Measurements from ENCODE around the gene CDYL.

The CDYL gene

DNA sequence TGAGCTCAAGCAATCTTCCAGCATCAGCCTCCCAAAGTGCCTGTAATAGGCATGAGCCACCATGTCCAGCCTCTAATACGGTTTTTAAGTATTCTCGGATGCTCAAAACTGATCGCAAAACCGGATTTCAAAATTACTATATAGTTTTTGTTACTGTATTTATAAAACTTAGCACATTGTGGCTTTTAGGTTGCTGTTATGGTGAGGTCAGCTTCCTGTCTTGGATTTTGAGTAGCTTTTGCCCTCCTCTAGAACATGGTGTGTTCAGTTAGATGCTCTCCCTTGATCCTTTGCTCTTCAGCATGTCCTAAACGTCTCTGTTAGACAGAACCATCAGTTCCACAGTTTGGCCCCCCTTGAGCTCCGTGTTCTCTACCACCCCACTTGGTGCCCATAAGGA lies 131.4 kb downstream of the CDYL start:
- no peak for DNase-seq (ENCODE audit: low read depth)

DNA sequence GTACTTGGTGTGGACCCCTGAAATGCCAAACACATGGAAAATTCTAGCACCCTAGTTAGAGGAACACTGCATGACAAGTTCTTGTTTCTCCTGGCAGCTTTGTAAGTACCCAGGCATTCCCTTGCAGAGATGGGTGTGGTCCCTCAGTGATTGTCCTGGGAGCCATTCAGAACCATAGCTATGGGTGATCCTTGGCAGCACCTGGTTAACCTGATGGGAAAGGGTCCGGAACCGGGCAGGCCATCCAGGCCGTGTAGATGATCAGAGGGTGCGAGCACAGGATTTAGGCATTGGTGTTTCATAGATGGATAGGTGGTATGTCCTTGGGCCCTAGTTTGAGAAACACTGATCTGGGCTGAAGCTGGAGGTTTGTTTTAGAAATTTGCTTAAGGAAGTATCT lies 131.9 kb downstream of the CDYL start:
- no peak for DNase-seq (ENCODE audit: low read depth)

DNA sequence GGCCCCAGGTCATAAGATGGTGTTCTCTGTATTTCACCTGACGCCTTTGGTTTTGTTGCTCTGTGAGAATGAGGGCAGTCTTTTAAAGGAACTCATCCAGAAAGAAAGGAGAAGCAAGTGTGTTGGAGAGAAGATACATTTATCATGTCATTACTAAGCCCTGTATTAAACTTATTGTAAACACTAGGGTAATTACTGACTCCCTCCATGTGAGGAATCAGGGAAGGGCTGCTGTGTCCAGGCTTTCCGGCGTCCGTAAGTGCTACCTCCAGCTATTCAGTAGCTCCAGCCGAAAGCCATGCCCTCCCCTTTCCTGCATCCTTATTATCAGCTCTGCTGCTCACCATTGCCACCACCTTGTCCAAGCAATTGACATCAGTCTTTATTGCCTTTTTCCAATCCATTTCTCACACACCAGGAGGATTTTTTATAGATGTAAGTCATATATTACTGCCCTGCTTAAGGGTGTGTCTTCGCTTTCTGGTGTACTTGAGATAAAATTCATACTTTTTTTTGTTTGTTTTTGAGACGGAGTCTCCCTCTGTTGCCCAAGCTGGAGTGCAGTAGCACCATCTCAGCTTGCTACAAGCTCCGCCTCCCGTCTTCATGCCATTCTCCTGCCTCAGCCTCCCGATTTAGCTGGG lies 133.0 kb downstream of the CDYL start:
- no peak for DNase-seq (ENCODE audit: low read depth)

DNA sequence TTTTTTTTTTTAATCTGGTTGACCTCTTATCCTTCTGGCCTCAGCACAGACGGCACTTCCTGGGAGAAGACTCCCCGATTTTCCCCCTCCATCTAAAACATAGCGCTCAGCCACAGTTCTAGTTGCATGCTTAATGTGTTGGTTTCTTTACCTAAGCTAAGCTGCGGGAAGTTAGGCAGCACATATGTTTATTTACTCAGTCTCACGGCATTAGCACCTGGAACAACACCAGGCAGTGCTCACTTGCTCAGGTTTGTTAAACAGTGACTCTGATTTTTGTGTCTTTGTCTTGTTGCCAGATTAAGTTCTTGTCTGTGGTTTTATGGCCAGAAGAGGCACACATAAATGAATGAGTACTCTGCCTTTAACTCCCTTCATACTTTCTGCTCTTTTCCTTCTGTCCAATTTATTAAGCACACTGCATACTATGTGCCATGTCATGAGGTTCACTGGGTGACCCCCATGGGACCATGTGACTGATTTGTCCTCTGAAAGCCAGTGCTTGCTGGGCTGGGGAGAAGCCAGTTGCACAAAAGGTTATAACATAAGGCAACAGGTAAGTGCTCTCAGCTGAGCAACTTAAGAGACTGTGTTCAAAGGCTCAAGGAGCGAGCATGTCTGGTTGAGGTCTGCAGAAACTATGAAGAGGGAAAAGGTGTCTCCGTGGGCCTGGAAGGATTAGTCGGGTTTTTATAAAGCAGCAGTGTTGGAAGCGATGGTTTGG lies 134.0 kb downstream of the CDYL start:
- DNase-seq (ENCODE audit: low read depth): no peak

DNA sequence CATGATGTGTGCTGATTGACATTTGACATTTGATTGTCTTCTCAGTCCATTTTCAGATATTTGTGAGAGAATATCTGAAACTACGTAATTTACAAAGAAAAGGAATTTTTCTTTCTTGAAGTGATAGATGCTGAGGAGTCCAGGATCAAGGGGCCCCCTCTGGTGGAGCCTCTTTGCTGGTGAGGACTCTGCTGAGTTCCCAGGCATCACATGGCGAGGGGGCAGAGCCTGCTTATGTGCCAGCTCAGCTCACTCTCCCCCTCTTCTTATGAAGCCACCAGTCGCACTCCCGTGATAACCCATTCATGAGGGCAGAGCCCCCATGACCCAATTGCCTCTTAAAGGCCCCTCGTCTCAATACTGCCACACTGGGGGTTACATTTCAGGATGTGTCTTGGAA lies 136.4 kb downstream of the CDYL start:
- DNase-seq (ENCODE audit: low read depth): no peak

DNA sequence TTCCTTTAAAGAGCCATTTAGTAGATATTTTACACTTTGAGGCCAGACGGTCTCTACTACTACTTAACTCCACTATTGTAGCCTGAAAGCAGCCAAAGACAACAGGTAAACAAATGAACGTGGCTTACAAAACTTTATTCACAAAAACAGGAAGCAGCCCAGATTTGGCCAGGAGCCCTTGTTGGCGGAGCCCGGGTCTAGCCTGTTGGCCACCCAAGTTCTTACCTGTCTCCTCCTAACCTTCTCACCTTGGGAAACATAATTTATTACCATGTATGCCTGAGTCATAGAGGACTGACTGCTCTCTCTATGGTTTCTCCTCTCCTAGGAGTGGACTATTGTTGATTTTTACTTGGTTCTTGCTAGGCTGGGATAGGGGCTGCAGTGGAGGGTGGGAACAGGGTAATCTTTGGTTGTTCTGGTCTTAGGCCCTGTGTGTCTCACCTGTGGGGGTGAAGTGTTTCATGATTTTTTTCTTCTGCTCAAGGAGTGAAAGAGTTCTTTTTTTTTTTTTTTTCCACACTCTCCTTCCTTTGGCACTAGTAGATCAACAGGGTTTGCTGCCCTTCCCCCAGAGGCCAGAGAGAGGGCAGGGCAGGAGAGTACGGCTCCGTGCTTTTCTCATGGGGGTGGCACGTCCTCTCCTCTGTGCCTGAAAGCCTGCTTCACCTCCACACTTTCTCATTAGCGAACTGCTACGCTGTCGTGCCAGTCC lies 137.7 kb downstream of the CDYL start:
- DNase-seq (ENCODE audit: low read depth): no peak

DNA sequence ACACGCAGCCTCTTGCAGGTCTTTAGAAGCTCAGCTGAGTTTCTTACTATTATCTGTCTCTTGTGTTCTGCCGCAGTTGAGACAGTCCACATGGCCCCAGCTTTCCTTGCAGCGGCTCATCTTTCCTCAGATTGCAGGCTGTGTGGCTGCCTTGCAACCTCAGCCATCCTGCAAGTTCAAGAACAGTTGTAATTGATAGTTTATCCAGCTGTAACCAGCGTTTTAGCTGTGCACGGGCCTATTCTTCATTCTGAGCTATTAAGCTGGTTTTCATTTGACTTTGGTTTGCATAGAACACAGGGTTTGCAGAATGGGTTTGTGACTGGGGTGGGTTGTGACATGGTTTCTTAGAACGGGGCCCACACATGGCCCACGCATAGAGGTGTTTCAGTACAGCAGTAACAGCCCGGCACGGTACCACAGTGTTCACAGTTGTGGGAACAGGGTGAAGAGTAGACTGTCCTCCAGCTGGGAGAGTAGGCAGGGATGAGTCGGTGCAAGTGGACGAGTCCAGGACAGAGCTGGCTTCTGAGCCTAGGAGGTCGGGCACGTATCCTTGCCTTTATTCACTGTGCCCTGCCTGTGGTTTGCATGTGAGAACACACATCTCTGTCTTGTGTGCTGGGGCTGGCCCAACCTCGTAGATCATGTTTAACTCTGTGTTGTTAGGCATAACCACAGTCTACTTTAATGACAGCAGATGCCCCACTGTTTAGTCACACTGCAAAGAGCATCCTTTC lies 138.4 kb downstream of the CDYL start:
- no peak for DNase-seq (ENCODE audit: low read depth)

DNA sequence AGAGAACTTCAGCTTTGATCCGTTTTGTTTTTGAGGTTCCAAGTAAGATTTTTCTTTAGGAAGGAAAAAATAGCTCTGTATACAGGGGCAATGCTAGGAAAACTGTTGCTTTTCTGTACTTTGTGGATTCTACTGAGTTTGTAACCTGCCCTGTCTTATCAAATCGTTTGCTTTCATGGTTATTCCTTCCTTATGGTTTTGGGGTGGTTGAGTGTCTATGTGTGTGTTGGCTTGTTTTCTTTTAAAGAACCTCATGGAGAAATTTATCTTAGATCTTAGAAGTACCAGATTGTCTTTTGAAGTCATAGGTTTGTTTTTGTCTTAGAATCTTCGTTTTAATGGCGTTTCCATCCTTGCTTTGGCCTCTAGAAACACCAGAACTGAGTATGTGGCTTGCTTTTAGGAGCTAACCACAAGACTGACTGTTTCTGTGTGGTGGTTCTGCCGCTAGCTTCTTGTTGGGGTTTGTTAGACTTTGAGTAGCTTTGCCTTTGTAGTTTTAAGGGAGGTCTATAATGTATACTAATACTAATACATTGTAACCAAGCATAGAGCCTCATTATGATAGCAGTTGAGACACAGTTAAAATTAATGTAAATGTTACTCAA lies 140.9 kb downstream of the CDYL start:
- DNase-seq (ENCODE audit: low read depth): no peak

DNA sequence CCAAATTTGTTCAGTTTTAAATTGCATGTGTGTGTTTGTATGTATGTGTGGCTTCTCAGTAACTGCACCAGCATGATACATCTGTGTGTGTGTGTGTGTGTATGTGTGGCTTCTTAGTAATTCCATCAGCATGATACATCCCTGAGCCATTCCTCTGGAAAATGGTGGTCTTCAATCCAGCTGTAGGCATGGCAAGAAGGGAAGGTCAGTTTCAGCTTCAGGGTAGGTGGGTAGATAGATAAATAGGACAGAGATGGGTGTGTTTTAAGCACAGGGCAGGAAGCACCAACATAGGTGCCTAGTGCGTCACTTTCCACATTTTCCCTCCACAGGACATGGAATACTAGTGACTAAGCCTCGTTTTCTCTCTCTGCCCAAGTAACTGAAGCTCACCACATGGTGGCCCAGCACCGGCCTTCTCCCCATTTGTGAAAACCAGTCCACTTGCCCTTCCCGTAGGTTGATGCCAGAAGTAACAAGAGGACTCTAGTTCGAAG lies 144.8 kb downstream of the CDYL start:
- DNase-seq (ENCODE audit: low read depth): no peak

DNA sequence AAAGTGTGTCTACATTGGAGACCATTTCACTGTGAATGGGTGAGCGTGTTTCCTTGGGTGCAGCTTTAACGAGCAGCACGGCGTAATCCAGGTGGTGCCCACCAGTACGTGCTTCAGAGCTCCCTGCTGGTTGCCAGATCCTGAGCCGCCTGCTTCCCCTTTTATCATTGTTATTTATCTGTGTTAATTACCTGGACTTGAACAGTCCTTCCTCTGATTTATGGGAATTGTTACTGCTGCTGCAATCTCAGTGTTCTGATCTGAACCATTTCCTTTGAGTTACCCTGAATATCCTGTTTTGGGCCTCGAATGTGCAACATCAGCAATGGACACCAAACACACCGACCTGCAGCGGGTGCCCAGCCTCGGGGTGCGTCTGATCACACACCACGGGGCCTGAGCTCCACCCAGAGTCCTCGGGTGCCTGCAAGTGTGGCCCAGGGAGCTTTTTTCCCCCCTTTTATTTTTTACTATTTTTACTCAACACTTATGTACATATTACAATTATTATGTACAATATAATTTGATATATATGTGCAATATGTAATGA lies 146.4 kb downstream of the CDYL start:
- no peak for DNase-seq (ENCODE audit: low read depth)

DNA sequence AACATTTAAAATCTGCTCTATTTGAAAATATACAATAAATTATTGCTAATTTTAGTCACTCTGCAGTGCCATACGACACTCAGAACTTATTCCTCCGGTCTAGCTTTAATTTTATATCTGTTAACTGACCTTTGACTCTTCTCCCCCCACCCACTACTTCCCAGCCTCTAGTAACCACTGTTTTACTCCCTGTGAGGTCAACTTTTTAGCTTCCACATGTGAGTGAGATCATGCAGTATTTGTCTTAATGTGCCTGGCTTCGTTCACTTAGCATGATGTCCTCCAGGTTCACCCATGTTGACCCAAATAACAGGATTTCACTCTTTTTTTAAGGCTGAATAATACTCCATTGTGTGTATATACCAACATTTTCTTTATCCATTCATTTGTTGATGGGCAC lies 146.9 kb downstream of the CDYL start:
- DNase-seq (ENCODE audit: low read depth): no peak

DNA sequence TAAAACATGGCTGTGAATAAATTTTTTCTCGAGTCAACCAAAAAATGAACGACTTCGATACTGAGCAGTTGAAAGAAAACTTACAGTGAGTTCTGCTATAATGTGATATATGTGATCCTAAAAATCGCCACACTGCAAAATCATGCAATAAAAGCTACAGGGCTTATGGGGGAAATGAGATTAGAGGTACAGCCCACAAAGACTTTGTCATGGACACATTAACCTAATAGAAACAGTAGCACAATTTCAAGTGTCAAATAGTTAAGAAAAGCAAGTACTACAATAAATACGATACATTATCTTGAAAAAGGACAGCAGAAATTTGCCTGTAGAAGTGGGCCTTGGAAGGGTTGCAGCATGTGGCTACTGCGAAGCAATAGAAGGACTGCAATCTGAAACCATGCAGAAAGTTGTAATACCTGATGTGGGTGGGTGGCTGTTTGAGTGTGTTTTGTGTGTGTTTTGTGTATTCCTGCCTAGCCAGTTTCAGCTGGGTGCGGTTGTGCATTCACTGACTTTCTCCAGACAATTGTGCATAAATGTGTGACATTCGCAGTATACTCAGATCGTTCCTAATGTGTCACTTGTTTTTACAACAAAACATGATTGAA lies 148.6 kb downstream of the CDYL start:
- DNase-seq (ENCODE audit: low read depth): no peak

DNA sequence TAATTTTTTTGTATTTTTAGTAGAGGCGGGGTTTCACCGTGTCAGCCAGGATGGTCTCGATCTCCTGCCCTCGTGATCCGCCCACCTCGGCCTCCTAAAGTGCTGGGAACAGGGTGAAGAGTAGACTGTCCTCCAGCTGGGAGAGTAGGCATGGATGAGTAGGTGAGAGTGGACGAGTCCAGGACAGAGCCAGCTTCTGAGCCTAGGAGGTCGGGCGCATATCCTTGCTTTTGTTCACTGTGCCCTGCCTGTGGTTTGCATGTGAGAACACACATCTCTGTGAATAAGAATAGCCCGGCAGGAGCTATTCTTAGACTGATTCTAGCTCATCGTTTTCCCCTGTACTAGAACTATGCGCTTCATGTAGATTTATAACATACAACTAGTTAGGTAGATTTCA lies 149.4 kb downstream of the CDYL start:
- no peak for DNase-seq (ENCODE audit: low read depth)

DNA sequence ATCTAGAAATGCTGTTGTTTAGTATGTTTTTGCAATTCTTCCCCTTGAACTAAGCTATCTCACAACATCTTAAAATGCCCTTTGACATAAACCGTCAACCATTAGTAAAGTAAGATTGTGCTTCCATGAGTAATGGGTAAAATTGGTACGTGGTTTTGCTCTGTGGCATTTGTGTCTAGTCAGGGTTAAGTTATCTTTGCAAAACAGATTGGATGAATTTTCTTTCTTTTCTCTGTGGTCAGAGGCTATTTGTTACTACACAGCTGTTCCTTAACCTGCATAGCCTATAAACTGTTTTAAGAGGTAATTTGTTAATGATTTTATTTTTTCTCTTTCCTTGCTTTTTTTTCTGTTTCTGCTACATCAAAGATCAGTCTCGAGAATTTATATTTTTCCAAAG lies 152.2 kb downstream of the CDYL start:
- no peak for DNase-seq (ENCODE audit: low read depth)

DNA sequence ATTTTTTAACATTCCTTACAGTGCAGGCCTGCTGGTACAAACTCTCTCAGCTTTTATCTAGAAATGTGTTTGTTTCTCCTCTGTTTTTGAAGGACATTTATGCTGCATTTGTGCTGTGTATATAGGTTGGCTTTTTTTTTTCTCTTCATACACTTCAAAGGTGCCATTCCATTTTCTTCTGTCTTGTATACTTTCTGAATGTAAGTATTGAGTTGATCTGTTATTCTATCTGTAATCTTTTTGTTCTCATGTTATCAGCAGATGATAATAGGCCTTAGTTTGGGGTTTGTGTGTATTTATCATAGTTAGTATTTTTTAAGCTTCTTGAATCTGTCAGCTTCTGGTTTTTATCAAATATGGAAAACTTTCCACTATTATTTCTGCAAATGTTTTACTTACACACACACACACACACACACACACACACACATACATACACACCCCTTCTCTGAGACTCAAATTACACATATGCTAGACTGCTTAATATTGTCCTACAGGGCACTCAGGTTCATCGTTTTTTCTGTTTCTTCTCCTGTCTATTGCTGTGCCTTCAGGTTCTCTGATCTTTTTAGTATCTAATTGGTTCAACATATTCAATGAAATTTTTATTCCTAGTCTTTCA lies 153.0 kb downstream of the CDYL start:
- no peak for DNase-seq (ENCODE audit: low read depth)

DNA sequence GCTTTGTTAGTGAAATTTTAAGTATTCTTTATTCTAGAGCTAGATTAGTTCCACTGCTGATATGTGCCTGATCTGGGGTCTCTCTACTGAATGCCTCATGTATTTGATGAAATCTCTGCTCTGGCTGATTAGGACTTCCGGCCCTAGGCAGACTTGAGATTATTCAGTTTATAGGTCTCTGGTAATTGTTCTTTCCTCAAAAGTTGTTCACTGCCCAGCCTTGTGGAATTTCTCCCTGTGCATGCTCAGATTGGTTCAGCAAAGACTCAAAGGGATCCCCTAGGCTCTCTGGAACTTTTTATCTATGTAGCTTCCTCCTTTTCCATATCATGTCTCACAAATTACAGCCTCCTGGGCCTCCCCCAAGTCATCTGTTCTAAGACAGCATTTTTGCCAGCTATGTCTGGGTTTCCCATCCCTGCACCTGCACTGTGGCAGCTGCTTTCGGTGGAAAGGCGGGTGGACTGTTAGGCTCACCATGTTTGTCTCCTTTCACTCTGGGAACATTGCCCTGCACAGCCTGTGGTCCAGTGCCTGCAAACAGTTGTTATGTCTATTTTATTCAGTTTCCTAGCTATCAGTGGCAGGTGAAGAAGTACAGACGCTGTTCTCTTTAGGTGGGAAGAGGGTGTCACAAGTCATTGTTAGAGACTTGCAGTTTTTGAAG lies 154.0 kb downstream of the CDYL start:
- DNase-seq (ENCODE audit: low read depth): no peak

DNA sequence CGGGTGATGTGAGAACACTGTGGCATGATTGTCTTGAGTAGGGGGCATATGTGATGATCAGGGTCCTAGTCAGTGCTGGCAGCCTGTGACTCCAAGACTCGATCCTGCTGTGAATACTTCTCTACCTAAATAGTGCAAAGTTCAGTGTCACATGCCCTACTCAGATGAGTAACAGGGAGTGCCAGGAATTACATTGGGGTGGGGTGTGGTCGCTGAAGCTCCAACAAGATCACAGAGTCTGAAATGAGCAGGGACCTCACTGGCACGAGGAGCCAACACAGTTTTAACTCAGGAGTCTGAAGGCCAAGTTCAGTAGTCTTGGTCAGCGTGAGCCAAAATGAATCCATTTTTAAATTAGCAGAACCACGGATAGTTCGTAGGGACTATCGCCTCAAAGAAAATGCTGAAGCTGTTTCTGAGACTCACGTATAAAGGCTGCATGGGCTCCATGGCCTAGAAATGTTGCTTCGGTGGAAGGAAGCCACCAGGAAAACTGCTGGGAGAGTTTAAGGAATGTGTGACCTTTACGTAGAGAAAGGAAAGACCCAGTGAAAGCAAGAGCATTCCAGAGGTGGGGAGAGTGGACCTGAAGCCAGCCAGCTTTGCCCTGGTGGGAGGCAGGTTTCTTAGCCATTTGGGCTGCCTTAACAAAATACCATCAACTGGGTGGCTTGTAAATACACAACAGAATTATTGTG lies 155.5 kb downstream of the CDYL start:
- DNase-seq (ENCODE audit: low read depth): no peak

DNA sequence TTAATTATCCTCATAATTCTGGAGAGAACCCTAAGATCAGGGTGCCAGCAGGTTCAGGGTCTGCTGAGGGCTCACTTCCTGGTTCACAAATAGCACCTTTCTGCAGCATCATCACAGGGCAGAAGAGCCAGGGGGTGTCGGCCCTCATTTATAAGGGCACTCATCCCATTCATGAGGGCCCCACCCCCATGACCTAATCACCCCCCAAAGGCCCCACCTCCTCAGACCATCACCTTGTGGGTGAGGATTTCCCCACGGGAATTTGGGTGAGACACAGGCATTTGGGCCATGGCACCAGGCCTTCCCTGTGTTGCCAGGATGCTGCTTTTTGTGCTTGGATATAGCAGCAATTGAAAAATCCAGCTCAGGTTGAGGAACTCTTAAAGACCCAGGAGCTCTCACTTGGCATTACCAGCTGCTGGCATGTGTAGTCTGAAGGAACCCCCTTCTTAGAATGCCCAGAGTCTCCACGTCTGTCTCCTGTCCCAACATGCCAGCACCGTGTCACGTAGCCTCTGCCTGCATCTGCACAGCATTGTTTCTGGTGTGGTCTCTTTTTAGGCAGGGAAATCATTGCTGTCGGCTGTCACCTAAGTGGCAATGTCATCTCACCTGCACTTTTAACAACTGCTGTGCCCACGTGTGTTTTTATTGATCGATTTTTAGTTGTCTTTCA lies 156.2 kb downstream of the CDYL start:
- no peak for DNase-seq (ENCODE audit: low read depth)

DNA sequence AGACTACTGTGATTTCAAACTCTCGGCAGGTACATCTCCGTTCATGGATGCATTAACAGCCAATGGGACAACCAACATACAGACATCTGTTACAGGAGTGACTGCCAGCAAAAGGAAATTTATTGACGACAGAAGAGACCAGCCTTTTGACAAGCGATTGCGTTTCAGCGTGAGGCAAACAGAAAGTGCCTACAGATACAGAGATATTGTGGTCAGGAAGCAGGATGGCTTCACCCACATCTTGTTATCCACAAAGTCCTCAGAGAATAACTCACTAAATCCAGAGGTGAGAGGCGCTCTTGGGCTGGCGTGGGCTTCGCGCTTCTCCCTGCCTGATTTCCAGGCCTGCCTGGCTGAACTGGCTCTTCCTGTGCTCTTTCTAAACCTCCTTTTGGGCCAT lies 159.3 kb downstream of the CDYL start:
- no peak for DNase-seq (ENCODE audit: low read depth)

All from activated T-helper 9 cell treated with anti-CD3 and anti-CD28 coated beads, Interleukin-2, amount 50 U/mL, for 16 hours (primary cell).